Erythroblast (primary cell): ENCODE data around the gene MAGOHB.

ENCODE experiments used
- GATA1 ChIP-seq: IDR thresholded peaks from 2 replicates; pipeline ENCODE4 v1.6.1; 2011; ENCODE audit warnings: low read depth, mild to moderate bottlenecking, control low read depth, low read length, moderate library complexity
- POLR2A ChIP-seq: IDR thresholded peaks from 2 replicates; pipeline ENCODE4 v1.6.1; 2011; ENCODE audit warnings: mild to moderate bottlenecking, low read length

GRCh38 chr12:10563966-10564365 is 49.4 kb downstream of the MAGOHB start:
- TF ChIP-seq POLR2A (no peak), GATA1 (no peak)
